ENCODE data around the gene IMPA2.
"Not testable (repeated sequence)": the region's sequence is repeated elsewhere in the genome, so short reads cannot be mapped to it uniquely, and the experiment has no call there.

Gene IMPA2

DNA sequence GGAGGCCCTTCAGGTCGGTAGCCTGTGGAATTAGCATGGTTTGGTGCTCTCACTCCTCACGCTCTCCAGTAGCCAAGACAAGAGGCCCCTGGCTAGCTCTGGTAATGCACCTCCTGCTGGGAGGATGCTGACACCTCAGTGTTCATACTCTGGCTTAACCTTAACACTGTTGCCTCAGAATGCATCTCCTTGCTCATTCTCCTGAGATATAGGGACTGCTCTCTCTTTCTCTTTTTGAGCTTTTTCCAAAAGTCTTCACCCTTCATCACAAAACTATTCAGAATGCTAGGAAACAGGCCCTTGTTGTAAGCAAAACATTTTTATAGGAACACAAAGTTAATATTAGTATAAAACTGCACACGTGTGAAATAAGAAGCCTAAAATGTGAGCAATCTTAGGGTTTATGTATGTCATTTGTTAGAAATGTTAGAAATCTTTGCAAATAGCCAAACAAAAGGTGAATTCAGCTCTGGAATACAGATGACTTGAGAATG, 17.3 kb upstream of the IMPA2 start:
- DNase-seq: no peak

DNA sequence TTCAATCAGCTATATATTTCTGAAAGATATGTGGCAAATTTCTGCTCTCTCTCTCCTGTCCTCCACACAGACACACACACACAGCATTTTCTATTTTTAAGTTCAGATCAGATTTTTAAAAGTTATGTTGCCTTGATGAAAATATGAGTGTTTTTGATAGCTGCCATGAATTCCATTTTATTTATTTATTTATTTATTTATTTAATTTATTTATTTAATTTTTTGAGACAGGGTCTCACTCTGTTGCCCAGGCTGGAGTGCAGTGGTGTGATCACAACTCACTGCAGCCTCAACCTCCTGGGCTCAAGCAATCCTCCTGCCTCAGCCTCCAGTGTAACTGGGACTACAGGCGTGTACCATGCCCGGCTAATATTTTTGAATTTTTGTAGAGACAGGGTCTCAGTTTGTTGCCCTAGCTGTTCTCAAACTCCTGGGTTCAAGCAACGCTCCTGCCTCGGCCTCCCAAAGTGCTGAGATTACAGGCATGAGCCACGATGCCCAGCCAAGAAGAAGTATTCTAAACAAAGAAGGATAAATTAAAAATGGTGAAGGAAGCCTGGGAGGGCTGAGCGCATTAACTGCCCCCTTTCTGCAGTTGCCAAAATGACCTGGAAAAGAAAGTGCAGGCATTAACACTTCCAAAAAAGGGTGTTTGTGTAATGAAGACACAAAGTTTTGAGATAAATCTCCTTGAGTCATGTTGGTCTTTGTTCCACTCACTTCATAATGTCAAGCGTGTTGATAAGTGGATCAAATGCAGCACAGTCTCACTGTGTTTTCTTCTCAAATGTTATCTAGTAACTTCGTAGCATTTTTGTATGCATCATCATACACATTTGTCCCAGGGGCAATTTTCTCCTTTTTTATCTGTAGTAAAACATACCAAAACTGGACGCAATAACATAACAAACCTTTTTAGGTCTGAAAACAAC, 11.1 kb upstream of the IMPA2 start:
- no peak for DNase-seq

DNA sequence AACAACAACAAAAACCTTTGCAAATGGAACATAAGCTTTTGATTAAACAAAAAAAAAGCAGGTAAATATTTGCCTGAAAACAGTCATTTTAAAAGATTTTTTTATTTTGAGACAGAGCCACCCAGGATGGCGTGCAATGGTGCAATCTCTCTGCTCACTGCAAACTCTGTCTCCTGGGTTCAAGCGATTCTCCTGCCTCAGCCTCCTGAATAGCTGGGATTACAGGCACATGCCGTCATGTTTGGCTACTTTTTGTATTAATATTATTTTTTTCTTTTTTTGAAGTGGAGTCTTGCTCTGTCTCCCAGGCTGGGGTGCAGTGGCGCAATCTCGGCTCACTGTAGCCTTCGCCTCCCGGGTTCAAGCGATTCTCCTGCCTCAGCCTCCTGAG, 10.5 kb upstream of the IMPA2 start:
- not testable (repeated sequence) for DNase-seq

DNA sequence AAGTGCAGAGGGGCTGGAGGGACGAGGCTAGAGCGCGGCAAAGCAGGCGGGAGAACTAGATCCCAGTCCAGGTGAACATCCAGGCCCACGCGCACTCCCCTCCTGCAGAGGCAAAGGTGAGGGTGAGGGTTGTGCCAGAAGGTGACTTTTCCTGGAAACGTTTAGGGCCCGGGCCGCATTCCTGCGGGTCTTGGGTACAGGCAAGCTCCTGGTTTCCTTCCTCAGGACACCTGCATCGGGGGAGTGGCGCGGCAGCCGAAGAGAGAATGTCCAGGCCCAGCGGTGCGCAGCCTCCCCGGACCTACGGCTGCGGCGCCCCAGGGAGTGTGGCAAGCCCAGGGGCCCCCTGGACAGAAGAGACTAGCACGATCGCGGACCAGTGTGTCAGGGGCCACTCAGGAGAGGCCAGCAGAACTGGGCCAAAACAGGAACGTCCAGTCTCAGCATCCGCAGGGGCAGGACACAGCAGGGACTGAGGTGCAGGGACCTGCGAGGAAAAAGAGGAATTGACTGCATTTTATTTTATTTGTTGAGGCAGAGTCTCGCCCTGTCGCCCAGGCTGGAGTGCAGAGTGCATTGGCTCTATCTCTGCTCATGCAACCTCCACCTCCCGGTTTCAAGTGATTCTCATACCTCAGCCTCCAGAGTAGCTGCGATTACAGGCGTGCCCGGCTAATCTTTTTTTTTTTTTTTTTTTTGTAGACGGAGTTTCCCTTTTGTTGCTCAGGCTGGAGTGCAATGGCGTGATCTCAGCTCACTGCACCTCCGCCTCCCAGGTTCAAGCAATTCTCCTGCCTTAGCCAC, 8.7 kb upstream of the IMPA2 start:
- DNase-seq: no peak

- no peak for DNase-seq
Measured at GRCh38 chr18:11974741-11975325, 6.5 kb upstream of the IMPA2 start.

DNA sequence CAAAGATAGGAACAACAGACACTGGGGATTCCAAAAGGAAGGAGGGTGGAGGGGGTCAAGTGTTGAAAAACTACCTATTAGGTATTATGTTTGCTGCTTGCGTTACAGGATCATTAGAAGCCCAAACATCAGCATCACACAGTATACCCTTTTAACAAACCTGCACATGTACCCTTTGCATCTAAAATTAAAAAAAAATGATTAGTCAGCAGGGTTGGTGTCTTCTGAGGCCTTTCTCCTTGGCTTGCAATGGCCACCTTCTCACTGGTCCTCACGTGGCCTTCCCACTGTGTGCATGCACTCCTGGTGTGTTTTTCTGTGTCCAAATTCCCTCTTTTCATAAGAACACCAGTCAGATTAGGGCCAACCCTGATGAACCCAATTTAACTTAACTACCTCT, 5.6 kb upstream of the IMPA2 start:
- DNase-seq: no peak

DNA sequence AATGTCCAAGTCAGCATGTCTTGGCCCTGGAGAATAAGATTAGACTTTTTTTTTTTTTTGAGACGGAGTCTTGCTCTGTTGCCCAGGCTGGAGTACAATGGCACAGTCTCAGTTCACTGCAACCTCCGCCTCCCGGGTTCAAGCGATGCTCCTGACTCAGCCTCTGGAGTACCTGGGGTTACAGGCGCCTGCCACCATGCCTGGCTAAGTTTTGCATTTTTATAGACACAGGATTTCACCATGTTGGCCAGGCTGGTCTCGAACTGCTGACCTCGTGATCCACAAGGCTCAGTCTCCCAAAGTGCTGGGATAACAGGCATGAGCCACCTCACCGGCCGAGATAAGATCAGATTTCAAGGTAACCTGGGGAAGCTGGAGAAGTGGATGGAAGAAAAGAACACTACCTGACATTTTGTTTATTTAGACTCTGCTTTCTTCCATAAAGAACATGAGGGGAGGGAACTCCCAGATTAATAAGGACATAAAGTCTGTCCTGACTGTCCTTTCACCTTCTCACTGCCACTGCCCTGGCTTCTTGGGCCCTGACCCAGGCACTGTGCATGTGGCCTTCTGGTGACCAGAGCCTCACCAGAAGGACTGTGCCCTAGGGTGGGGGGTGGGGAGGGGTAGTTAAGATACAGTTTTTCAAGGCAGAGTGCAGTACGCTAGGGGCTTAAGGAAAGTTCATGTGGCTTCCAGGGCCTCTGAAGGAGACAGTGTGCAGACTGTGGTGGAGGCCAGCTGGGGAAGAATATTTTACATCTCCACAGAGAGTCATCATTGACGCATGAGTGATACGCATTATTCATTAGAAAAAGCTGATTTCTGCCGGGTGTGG, 4.8 kb upstream of the IMPA2 start:
- DNase-seq: peak; percentile 63

GRCh38 chr18:11977153-11977466, 4.2 kb upstream of the IMPA2 start:
- DNase-seq: no peak

- DNase-seq: no peak
Measured at GRCh38 chr18:11978956-11979355, 2.4 kb upstream of the IMPA2 start.

GRCh38 chr18:11980163-11980493, 1.2 kb upstream of the IMPA2 start:
- DNase-seq: no peak

- no peak for DNase-seq
Measured at GRCh38 chr18:11980494-11981191, 664 bp upstream of the IMPA2 start.

DNA sequence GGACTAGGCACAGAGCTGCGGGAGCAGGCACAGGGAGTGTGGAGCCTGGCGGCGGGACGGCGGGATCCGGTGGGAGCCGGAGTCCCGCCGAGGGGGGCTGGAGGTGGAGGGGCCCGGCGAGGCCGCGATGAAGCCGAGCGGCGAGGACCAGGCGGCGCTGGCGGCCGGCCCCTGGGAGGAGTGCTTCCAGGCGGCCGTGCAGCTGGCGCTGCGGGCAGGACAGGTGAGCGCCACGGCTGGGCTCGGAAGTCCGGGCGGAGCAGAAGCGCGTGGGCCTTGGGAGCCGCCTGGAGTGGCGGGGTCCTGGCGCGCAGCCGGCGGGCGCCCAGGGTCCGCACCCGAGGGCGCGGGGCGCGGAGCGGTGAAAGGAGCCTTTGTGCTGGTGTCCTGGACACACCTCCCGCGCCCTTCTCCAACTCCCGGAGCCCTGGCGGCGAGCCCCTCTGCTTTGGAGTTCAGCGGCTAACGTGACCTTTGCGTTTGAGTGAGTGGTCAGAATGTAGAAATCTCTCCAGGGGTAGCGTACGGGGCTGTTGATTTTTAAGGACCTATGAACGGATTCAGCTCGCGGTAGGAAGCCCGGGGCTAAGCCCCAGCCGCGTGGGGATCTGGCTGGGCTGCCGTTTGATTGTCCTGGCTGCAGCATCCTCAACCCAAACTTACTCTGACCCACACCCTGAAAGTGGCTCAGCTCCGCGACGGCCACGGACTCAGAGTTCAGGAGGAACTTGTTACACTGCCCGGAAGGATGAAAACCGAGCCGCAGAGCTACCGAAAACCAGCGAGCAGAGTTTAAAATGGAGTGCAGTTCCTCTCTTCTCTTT, 448 bp downstream of the IMPA2 start:
- DNase-seq: peak; percentile 80

DNA sequence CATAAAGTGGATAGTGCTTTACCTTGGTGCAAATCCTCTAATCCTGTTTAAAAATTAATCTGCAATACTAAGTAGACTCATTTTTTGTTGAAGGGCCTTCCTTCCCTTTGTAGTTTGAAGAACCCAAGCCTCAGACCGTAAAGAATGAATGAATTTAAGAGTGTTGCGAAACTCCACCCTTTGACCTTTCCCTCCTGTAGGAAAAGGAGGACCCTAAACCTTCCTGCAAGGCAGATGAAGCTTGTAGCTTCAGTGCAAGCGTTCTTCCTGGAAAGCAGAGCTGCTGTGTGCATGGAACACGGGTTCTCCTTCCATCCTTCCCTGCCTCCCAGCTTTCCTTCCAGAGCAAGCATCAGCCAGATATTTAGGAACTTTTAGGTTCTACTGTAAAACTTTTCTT, 1.7 kb downstream of the IMPA2 start:
- DNase-seq: no peak

- DNase-seq: no peak
Measured at GRCh38 chr18:11983592-11983991, 2.3 kb downstream of the IMPA2 start.

GRCh38 chr18:11984091-11984490, 2.8 kb downstream of the IMPA2 start:
- DNase-seq: no peak

DNA sequence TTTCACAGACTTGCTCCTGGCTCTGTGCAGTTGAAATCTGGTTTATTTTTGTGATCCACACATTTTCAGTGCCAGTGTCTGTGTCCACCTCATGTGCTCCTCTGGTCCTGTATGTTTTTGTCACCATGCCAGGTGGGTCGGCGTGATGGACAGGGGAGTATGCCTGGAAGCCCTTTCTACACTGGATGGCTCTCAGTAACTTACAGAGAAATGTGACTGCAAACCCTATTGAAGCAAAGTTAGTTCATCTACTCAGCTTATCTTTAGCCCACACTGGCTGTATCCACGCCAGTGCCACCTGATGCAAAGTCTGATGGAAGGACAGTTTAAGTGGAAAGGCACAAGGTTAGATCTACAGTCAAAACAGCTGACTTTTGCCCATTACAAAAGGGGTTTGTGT, 4.3 kb downstream of the IMPA2 start:
- no peak for DNase-seq

DNA sequence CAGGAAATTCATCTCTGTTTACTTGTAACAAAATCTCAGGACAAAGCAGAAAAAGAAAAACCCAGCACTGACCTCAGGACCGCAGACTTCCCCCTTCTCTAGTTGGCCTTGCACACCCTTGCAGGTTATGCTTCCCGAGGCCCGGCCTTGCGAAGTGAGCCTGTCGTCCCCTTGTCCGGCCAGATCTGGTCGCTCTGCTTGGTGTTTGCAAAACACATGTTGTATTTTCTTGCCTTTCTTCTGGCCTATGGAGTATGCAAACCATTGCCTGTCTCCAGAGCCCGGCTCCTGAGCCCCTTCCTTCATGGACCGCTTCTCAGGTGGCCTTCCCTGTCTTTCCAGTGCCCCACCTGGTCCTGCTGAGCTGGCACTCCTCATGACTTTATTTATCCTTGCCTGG, 4.8 kb downstream of the IMPA2 start:
- DNase-seq: no peak

GRCh38 chr18:11987527-11987926, 6.2 kb downstream of the IMPA2 start:
- DNase-seq: no peak

- DNase-seq: no peak
Measured at GRCh38 chr18:11989174-11989573, 7.9 kb downstream of the IMPA2 start.

- DNase-seq: peak; percentile 22
Measured at GRCh38 chr18:11989966-11990380, 8.7 kb downstream of the IMPA2 start.

DNA sequence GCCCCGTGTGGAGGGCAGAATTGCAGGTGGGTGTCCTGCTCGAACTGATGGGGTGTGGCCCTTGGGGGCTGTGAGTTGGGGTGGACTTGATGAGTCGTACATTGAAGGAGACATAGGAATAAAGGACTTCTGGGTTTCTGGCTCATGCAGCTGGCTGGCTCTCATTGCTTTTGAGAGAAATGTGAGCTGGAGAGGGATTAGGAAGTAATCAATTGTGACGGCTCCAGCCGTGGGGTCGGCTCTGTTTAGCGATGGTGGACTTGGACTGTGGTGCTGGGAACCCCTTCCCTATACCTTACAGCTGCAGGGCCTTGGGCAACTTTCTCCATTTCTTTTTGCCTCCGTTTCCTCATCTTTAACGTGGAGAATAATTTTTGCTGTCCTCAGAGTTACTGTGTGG, 9.2 kb downstream of the IMPA2 start:
- DNase-seq: peak; percentile 54
